Muscle layer of duodenum (tissue), 2 donors: Measurements from ENCODE around the gene IGFALS.

Source experiments
- H3K27ac ChIP-seq: one replicate; pipeline ENCODE4 v1.7.0; 2013; ENCODE audit warnings: mild to moderate bottlenecking, low read length
- H3K27me3 ChIP-seq: one replicate; pipeline ENCODE4 v1.7.0; 2013; ENCODE audit warnings: low read depth, mild to moderate bottlenecking, control low read depth, low read length
- H3K36me3 ChIP-seq, 2 donors: one replicate each; pipeline ENCODE4 v1.7.0; 2013; ENCODE audit warnings: low read length in 2 of 2, control low read depth in 1 of 2, mild to moderate bottlenecking in 1 of 2; ENCODE audit not compliant: insufficient read depth in 2 of 2, control insufficient read depth in 1 of 2
- H3K4me1 ChIP-seq, 2 donors: one replicate each; pipeline ENCODE4 v1.7.0; 2013; ENCODE audit warnings: low read length in 2 of 2, mild to moderate bottlenecking in 2 of 2, control low read depth in 1 of 2, moderate library complexity in 1 of 2; ENCODE audit not compliant: insufficient read depth in 2 of 2, control insufficient read depth in 1 of 2
- H3K4me3 ChIP-seq, 2 donors: one replicate each; pipeline ENCODE4 v1.7.0; 2013; ENCODE audit warnings: low read length in 2 of 2, low read depth in 1 of 2, mild to moderate bottlenecking in 1 of 2
- H3K9me3 ChIP-seq, 2 donors: one replicate each; pipeline ENCODE4 v1.7.0; 2013; ENCODE audit warnings: low read length in 2 of 2, control low read depth in 1 of 2, mild to moderate bottlenecking in 1 of 2; ENCODE audit not compliant: control insufficient read depth in 1 of 2
- donor health status: healthy.

Gene IGFALS

GRCh38 chr16:1773703-1774447 is 19.6 kb downstream of the IGFALS start:
- no peak overlapping the region for H3K27ac ChIP-seq
- H3K4me3 ChIP-seq = peak overlapping the region; percentile 74 to 99
- peaks cover 2 to 46% of the 10 kb centered on the region in 2 donors for H3K4me1 ChIP-seq
- H3K9me3 ChIP-seq = no peaks in the 10 kb centered on the region
- no peaks in the 10 kb centered on the region for H3K27me3 ChIP-seq
- peaks cover 0 to 39% of the 10 kb centered on the region in 2 donors for H3K36me3 ChIP-seq

GRCh38 chr16:1772908-1773702 is 20.4 kb downstream of the IGFALS start, which contains the start of gene MRPS34:
MRPS34 (minus strand) TSS chr16:1773134; CDS start chr16:1773119, 15 bp downstream.
- Histone ChIP-seq H3K4me1 (peaks cover 2 to 46% of the 10 kb centered on the region in 2 donors), H3K4me3 (peak within 1 kb of the TSS; percentile 74 to 99), H3K36me3 (peaks cover 0 to 46% of the 10 kb centered on the region in 2 donors), H3K9me3 (no peaks in the 10 kb centered on the region), H3K27me3 (no peaks in the 10 kb centered on the region), H3K27ac (peak within 1 kb of the TSS; percentile 23)

DNA sequence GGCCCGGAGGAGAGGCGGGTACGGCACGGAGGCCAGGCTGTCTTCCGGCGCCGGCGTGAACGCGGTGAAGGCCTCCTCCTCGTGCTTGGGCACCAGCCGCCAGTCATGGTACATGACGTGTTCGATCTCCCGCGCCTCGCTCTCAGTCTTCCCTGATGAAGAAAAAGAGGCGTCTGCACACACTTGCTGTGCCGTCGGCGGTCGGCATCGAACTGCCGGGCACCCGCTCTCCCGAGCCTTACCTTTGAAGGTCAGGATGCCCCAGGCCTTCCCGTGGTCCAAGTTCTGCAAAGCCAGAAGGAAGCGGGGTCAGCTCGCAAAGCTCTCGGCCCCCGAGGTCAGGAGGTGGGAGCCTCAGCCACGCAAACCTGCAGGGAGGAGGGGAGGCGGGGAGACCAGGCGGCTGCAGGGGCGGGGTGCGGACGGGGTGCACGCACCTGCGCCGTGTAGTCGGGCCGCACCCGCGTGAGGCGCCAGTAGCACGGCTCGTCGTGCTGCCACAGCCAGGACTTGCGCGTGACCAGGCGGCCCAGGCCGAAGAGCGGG is 21.1 kb downstream of the IGFALS start, which contains the start of gene EME2:
Gene EME2 (plus strand): TSS at position 449 of the 546 bp plus-strand sequence. CDS start 418 bp downstream, outside the sequence.
- Histone ChIP-seq H3K36me3 (peaks cover 0 to 46% of the 10 kb centered on the region in 2 donors), H3K9me3 (no peaks in the 10 kb centered on the region), H3K27ac (peak within 1 kb of the TSS; percentile 23), H3K27me3 (no peaks in the 10 kb centered on the region), H3K4me1 (peaks cover 2 to 46% of the 10 kb centered on the region in 2 donors), H3K4me3 (peak within 1 kb of the TSS; percentile 74 to 99)

GRCh38 chr16:1771864-1772361 is 21.6 kb downstream of the IGFALS start:
- peaks cover 2 to 46% of the 10 kb centered on the region in 2 donors for H3K4me1 ChIP-seq
- H3K36me3 ChIP-seq = peaks cover 0 to 46% of the 10 kb centered on the region in 2 donors
- peak overlapping the region; percentile 74 to 99 for H3K4me3 ChIP-seq

GRCh38 chr16:1771188-1771863 is 22.2 kb downstream of the IGFALS start, which contains the start of gene NME3:
NME3 (minus strand) TSS chr16:1771543; CDS start chr16:1771534, 9 bp downstream.
- Histone ChIP-seq H3K4me1 (peaks cover 2 to 46% of the 10 kb centered on the region in 2 donors), H3K4me3 (peak within 1 kb of the TSS; percentile 74 to 99), H3K27ac (peak within 1 kb of the TSS; percentile 23), H3K36me3 (peaks cover 0 to 46% of the 10 kb centered on the region in 2 donors), H3K27me3 (no peaks in the 10 kb centered on the region), H3K9me3 (no peaks in the 10 kb centered on the region)

More at GRCh38 chr16:1771864-1772361, 21.6 kb downstream of the IGFALS start:
- H3K27ac ChIP-seq = peak overlapping the region; percentile 23
- H3K27me3 ChIP-seq = no peaks in the 10 kb centered on the region
- H3K9me3 ChIP-seq = no peaks in the 10 kb centered on the region

DNA sequence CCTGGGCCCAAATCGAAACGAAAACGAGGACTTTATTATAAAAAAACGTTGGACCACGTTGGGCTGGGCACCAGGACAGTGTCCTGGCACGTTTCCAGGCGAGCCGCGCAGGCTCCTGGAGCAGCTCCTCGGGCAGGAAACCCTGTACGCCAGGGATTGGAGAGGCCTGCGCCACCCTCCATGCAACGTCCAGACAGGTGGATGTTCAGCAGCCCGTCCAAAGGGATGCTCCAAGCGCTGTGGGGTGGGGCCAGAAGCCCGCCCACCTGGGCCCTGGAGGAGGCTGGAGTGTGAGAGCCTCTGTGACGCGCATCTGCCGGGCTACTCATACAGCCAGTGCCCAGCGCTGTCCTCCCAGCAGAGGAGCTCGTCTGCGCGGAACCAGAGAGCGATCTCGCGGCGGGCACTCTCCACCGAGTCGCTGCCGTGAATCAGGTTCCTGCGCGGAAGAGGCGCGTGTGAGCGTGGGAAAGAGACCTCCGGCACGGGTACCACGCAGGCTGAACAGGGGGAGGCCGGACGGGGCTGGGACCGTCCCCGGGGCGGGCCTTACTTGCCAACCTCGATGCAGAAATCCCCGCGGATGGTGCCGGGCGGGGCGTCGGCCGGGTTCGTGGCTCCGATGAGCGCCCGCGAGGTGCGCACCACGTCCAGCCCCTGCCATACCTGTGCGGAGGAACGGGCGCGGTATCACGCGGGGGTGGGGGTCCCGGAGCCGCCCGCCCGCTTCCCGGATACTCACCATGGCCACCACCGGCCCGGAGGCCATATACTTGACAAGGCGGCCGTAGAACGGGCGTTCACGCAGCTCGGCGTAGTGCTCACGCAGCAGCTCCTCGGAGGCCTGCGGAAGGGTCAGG is 22.9 kb downstream of the IGFALS start:
- H3K4me3 ChIP-seq = peak overlapping the region; percentile 74 to 99
- H3K27me3 ChIP-seq = no peaks in the 10 kb centered on the region
- peaks cover 2 to 44% of the 10 kb centered on the region in 2 donors for H3K4me1 ChIP-seq
- no peaks in the 10 kb centered on the region for H3K9me3 ChIP-seq
- H3K36me3 ChIP-seq = peaks cover 0 to 46% of the 10 kb centered on the region in 2 donors
- no peak overlapping the region for H3K27ac ChIP-seq

- Histone ChIP-seq H3K4me3 (peak overlapping the region in 1 of 2 donors; percentile 99), H3K27me3 (no peaks in the 10 kb centered on the region), H3K9me3 (no peaks in the 10 kb centered on the region), H3K4me1 (peaks cover 2 to 35% of the 10 kb centered on the region in 2 donors), H3K27ac (no peak overlapping the region), H3K36me3 (peaks cover 4 to 46% of the 10 kb centered on the region in 2 donors)
Measured at GRCh38 chr16:1769402-1770300, 23.9 kb downstream of the IGFALS start.

DNA sequence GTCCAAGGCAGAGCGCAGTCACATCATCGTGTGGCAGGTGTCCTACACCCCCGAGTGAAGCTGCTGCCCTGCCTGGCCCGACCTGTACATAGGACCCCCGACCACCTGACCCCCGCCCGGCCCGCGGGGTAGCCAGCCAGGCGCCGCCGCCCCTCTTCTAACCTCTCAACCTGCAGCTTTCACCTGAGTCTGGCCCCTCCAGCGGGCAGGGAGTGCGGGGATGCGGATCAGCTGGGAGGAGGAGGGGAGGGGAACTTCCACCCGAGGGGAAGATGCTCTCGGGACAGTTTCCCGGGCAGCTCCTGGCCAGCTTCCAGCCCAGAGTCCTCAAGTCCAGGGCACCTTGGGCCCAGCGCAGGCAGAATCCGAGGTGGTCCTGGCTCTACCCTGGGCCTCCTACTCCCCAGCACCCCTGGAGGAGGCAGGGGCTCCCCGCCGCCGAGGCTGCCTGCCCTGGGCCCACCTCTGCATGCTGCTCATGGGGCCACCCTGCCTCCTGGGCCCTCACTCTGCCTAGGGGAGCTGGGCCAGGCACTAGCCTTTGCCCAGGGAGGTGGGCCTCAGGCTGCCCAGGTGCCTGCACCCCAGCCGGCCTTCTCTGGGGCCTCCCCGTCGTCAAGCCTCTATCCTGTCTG is 24.6 kb downstream of the IGFALS start:
- Histone ChIP-seq H3K27ac (no peak overlapping the region), H3K4me1 (peaks cover 1 to 27% of the 10 kb centered on the region in 2 donors), H3K9me3 (no peaks in the 10 kb centered on the region), H3K27me3 (no peaks in the 10 kb centered on the region), H3K4me3 (no peak overlapping the region), H3K36me3 (peaks cover 4 to 53% of the 10 kb centered on the region in 2 donors)
